HG02623 (cell line): ENCODE results near the gene CRY2.

Source experiments
- ATAC-seq: cut with Tn5 transposase; IDR thresholded peaks from one replicate; pipeline ENCODE4 v1.9.1; 2021; ENCODE audit warnings: moderate library complexity; ENCODE audit not compliant: unreplicated experiment

CRY2 gene

DNA sequence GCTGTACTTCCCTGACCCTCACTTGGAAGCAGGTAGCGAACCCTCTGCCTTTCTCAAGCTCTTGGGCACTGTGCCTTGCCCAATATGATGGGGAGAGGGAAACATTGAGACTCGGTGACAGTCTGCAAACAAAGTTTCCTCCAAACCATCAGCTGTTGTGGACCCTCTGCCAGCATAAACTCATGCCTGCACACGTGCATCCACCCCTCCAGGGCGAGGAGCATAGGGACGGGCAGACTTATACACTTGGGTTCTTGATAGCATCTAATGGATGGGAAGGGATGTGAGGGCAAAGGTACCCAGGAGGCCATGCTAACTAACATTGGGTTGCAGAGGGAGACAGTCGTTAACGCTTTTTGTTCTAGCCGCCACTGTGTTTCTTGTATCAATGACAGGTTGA lies 29.9 kb downstream of the CRY2 start:
- no peak for ATAC-seq

DNA sequence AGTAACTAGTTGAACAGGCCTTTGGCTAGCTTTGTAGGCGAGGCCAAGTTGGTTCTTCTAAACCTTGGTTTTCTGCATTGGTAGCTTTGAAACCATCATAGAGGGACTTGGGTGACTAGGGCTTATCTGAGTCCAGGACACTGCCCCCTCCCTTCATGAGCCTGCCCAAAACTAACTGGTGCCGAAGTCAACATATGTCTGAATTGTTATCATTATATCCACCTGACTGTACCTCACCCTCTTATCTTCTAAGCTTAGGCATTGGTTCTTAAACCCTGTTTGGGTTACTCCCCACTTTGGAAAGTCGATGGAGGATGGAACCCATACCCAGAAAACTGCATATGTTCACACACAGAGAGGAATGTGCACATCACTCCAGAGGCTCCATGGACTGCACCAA lies 30.6 kb downstream of the CRY2 start:
- ATAC-seq, result no peak

DNA sequence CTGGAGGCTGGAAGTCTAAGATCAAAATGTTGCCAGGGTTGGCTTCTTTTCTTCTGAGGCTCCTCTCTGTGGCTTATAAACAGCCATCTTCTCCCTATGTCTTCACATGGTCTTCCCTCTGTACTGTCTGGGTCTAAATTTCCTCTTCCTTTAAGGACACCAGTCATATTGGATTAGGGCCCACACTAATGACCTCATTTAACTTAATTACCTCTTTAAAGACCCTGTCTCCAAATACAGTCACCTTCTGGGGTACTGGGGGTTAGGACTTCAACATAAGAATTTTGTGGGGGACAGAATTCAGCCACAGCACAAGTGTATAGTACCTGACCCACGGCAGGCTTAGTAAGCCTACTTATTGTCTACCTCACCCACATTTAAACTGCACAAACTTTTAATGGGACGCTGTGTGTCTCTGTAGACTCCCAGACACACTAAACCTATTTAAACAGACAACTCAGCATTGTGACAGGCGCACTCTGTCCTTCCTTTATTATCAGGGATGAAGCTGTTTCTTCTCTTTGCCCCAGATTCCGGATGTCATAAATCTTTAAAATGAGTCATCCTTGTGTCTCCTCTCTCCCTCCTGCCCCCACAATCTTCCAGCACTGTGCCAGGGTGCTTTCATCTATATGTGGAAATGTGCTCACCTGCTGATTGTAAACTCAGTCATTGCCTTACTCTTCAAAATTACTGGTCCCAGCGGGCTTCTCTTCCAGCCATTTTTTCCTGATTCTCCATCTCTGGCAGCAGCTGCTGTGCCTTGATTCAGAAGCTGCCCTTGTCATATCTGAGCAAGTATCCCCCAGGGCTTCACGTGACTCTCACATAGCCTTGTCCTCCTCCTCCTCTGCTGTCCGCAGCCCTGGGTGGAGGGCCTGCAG lies 32.8 kb downstream of the CRY2 start:
- ATAC-seq, result no peak

DNA sequence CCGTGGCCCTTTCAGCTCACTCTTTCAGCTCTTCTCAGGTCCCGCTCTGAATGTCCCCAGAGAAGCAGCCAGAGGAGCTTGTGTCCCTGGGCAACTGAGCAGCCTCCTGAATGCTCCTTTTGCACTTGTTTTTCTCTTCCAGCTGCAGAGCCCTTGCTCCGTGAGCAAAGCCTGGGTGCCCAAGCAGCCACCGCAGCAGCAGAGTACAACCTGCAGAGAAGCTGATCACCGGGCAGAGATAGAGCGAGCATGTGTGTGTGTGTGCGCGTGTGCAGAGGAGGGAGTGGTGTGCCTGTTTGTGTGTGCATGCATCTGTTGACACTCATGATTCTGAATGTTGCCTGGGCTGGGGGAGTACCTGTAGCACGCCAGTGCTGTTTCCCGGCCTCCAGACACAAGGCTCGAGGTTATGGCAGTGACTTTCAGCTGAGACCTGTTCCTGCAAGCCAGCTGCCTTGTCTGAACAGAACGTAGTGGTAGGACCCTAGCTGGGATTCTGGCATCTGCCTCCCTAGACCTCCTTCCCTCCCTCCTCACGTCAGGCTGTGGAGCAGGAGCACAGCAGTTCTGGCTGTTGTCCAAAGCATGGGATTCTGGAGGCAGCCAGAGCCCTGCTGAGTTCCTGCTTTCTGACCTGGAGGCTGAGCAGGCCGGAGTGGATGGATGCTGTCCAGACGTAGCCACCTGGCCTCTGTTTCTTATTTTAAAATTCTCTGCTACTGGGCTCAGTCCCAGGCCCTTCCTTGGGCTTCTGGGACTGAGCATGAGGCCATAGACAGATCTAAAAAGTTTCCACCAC lies 33.7 kb downstream of the CRY2 start:
- no peak for ATAC-seq

DNA sequence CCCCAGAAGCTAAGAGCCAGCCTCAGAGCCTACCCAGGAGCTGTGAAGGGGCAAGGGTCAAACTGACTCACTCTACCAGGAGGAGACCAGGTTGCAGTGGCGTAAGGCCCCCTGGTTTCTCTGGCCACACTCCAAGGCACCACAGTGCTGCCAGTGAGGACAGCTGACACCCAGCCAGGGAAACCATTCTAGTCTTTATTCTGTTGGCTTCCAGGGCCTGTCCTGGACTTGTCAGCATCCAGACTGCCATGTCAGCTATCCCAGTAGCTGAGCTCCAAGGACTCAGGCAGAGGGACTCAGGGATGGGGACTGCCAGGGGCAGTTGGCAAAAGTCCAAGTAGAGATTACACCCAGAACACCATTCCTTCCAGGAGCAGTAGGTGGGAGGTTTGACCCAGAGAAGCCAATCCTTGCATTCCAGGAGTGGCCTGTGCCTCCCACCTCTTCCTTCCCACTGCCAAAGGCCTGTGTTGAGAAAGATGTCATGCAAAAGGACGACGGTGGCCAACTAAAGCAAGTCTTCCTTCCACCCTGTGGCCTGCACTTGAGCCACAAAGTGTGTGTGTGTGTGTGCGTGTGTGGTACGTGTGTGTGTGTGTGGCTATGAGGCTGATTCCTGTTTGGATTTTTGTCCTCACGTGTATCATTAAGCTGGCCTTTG lies 34.6 kb downstream of the CRY2 start:
- no peak for ATAC-seq

DNA sequence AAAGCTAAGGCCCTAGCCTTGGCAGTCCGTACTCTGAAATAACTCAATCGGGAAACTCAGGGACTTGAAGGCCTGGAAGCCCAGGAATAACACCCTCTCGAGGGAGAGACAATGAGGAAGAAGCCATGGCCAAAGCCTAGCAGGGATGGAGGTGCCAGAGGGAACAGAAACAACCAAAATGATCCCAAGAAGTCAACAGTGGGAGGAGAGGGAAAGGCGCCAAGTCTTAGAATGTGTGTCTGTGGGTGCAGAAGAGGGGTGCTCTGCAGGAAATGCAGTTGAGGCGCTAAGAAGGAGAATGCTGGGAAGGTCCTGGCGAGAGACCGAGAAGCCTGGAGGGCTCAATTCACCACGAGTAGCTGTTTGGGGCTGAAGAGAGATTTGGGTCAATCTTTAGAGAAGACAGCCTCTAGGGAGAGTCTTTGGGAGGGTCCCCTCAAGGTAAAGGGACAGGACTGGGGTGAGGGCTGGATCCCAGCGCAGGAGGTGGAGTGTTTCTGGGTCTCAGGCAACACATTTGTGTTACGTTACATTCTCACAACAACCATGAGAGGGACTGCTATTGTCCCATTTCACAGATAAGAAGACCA lies 37.4 kb downstream of the CRY2 start:
- ATAC-seq, result no peak

DNA sequence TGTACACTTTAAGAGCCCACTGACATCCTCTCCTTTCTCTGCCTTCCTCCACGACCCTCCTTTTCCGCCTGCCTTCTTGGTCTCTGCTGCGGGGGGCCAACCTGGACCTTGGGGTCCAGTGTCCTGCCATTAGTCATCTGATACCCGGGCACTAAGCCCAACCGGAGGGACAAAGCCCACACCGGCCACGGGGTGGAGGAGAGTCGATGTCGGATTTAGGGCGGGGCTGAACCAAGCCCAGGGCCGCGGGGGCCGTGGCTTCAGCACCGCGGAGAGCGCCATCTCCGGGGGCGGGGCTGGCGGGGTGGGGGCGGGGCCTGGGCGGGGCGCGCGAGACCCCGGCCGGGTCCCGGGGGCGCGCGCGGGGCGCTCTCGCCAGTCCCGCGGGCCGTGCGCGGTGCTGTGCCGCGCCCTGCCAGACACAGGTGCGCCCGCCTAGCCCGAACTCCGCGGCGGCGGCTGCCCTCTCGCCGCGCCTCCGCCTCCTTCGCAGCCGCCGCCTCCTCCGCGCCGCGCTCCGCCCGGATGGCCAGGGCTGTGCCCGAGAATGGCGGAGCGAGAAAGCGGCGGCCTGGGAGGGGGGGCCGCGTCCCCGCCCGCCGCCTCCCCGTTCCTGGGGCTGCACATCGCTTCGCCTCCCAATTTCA lies 38.1 kb downstream of the CRY2 start, which contains the start of gene MAPK8IP1:
Gene MAPK8IP1, plus strand, starts transcription at position 378 of the 647 bp plus-strand sequence. Its CDS starts 170 bp downstream, at position 548.
- ATAC-seq, result peak; percentile 62

DNA sequence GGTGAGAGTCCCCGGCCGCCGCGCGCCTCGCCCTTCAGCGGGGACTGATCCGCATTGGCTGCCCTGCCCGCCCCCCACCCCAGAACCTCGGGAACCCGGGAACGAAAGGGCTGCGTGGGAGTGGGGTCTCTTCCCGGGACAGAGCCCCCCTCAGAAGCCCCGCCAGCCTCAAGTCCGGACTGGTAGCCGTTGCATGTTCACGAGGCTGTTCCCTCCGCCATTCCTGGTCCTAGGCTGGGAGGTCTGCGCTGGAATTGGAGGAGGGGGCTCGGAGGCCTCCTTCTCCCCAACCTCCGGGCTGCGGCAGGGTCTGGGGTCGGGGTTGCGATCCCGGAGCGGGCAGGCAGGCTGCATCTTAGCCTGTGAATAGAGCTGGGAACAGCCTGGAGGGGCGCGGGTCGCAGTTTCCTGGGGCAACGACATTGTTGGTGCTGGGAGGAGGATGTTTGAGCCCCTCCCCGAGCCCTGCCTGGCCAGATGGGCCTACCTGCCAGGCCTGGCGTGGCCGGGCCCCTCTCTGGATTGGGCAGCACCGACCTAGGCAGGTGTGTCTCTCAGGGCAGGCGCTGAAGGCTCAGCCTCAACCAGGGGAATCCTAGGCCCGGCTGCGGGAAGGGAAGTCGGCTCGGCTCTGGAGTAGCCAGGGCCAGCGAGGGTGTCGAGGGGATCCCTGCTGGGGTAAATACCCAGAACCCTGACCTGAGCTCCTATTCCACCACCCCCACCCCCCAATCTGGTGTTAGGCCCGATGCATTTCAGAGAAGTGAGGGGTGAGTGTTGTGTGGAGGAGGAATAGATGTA lies 38.8 kb downstream of the CRY2 start:
- no peak for ATAC-seq

DNA sequence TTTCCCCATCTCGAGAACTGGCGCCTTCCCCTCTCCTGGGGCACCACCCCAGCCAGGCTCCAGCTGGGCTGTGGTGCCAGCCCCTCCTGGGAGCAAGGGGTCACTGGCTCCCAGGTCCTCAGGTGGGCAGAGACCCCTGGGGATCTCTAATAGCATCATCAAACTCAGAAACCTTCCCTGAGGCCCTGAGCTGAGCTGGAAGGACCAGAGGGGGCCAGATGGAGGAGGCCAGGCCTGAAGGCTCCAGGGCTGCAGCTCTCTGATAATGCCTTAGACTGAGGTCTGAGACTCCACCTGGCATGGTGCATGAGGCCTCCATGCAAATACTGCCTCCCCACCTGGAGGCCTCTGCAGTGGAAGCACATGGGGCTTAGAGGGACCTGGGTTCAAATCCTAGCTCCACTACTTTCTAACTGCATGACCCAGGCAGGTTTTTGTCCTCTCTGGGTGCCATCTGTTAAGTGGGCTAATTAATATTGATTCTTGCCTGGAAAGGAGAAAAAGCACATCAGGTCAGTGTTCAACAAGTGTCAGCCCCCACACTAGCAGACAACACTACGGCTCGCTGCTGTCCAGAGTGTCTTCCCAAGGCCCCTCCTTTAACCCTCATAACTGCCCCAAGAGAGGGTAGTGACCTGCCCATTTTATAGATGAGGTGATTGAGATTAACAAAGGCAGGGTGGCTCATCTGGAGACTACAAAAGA lies 39.7 kb downstream of the CRY2 start:
- ATAC-seq, result no peak

DNA sequence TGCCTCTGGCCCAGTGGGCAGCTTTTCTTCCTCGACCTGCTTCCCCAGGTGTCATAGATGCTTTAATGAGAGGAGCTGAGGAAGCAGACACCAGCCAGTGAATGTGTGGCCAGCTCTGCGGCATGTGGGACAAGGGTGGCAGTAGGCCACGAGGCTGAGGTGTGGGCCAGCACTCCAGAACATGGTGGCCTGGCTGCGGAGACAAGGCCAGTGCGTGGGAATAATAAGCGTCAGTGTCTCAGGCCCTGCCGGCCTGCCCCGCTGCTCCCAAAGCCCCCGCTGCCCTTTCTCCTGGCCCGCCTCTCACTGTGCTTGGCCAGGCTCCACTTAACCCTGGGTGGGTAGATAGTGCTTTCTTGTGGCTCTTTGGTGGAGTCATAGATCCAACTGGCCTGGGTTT lies 40.3 kb downstream of the CRY2 start:
- ATAC-seq, result no peak

DNA sequence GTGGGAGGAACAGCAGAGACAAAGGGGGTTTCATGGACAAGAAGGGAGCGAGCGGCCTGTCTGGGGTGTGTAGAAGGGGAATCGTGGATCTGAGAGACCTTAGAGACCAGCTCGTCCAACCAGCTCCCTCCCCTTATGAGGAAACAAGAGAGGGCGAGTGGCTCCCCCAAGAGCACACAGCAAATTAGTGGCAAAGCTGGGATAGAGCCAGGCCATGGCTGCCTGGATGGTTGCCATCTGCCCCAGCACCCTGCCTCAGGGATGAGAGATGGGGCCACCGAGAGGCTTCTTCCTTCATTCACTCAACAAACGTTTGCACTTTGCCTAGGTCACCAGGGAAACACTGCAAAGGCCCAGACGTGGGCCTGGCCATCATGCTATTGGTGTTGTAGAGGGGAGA lies 42.3 kb downstream of the CRY2 start:
- ATAC-seq, result no peak

DNA sequence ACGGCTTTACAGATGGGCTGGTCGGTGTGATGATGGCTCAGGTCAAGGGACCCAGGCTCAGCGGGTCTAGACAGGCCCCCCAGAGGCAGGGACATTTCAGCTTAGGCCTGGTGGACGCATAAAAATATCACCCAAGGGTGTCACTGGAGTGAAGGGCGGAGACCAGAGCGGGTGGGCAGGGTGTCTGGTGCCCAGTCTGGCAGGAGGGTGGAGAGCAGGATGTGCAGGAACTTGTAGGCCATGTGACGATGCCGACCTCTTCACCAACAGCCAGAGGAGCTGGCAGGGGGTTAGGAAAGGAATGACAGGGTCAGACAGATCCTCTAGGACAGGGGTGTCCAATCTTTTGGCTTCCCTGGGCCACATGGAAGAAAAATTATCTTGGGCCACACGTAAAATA lies 42.7 kb downstream of the CRY2 start:
- ATAC-seq, result no peak

DNA sequence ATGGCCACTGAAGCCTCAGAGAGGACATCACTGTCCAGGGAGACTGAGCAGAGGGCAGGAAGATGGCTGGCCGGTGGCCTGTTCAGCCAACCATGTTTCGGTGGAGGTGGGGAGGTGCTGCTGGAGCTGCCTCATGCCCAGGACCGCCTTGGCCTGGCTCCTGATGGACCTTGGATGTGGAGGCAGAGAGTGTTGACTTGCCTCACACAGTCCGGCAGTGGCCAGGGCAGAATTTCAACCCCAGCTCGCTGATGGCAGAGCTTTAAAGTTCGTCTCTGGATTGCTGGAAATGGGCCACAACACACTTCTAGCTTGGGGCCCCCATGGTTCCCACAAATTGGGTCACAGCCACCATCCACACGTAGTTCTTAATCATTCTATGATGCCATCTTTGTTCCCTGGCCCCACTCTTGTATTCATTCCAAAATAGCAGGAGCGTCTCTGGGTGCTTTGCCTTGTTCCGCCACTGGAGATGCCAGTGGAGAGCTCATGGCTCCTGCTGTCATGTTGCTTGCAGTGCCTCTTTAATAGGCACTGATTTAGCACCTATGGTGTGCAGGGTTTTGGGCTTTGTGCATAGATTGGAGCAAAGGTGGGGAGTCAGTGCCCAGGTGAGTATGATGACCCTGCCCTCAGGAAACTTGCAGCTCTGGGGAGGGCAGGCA lies 43.7 kb downstream of the CRY2 start:
- ATAC-seq, result no peak

DNA sequence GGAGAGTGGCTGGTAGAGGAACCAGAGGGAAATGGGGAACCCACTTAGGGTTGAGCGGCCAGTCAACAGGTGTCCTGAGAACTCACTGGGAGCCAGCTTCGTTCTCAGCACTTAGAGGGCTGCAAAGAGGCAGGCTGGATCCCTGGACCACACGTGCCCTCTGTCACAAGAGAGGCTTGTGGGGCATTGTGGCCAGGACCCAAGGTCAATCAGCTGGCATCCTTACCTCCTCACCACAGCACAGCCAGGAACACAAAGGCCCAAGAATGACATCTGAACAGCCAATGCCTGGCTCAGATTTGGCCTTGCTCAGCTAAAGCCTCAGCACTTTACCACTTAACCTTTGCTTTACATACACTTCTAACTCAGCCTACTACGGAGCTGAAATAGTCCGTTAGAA lies 45.6 kb downstream of the CRY2 start:
- no peak for ATAC-seq

DNA sequence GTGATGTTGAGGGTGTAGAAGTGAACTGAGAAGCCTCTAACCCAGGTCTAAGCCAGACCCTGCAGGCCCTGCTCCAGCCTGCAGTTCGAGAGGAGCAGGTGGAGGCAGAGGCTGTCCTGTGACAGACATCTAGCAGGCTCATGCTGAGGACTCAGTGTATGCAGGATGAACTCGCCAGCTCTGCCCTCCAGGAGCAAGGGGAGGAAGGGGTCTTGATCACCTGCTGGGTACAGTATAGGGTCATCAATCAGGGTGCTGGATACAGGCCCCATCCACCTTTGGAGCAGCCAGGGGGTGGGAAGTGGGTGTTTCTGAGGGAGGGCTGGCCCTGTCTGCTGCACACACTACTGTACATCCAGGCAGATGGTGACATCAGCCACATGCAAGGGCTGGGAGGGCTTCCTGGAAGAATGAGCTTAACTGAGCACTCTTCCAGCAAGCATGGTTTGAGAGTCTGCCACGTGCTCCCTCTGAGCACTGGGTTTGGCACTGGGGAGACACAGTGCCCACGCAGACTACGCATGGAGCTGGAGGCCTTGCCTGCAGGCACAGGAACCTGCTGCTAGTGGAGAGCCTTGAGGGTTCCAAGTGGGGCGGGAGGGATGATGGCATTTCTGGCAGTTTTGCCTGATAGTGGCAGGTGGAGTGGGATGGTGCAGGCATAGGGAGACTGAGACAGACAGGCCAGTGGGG lies 47.4 kb downstream of the CRY2 start:
- no peak for ATAC-seq

DNA sequence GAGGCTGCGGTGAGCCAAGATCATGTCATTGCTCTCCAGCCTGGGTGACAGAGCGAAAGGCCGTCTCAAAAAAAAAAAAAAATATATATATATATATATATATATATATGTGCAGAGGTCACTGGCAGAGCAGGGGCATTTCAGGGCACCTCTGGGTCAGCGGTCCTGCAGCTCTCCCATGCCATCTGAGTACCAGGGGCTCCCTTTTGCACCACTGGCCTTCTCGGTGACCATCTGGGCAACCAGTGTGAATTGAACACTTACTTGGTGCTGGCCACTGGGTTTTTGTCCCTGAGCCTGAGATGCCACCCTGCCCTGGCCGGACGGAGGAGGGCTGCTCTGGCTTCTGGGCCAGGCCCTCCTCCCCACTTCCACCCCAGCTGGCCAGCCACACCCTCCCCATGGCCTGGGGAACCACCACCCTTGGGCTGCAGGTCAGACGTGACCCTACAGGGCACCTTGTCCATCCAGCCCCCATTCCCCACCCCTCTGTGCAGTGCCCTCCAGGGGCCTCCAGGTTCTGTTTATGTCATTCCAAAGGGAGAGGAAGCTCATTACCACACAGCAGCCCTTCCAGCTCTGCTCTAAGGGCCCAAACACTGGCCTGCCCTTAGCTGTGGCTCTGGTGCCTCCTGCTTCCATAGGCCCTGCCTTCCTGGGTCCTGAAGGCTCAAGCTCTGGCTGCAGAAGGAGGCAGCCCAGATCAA lies 48.4 kb downstream of the CRY2 start:
- ATAC-seq, result no peak

DNA sequence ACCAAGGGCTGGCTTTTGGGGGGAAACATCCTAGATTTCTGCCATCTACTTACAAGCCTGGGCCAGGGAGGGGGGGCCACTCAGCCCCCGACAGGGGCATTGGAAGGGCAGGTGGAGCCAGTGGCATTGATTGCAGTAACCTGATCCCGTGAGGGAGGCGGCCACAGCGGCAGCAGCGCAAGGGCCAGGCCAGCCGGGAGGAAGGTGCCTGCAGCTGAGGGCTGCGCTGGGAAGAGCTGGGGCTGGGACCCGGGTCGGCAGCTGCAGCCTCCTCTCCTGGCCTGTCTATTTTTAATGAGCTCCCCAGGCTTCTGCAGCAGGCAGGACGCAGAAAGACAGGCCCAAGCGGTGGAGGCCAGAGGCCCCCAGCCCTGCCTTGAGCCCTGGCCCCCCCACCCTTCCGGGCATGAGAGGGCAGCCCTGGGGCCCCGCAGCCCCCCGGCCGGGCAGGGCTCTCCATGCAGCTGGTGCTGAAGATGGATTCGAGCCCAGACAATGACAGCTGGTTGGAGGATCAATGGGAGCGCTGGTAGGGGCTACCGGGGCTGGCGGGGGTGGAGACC lies 49.2 kb downstream of the CRY2 start:
- no peak for ATAC-seq
